ENCODE results near the gene METTL25B.
A peak's percentile ranks its signal among the peaks of the same experiment; 100 is the strongest.

METTL25B gene

GRCh38 chr1:156721131-156721530 lies 7.1 kb upstream of the METTL25B start:
- peaks cover 58% of the 10 kb centered on the region for H3K36me3 ChIP-seq (ENCODE audit: control insufficient read depth, low read length)
- H3K27me3 ChIP-seq (ENCODE audit: control insufficient read depth, low read length) = no peaks in the 10 kb centered on the region
- H3K4me2 ChIP-seq (ENCODE audit: low read length) = no peak overlapping the region
- TF ChIP-seq CTCF (IDR thresholded peaks at IDR 0.05; ENCODE audit: low read depth, low read length, poor library complexity, severe bottlenecking) (no peak), EZH2phosphoT487 (IDR thresholded peaks at IDR 0.05; ENCODE audit: borderline replicate concordance, low read length) (no peak)
- H3F3A ChIP-seq (ENCODE audit: control insufficient read depth, insufficient read depth) = peaks cover 12% of the 10 kb centered on the region
- H3K9me2 ChIP-seq (replicated peaks; ENCODE audit: control insufficient read depth, low read length) = no peaks in the 10 kb centered on the region
- no peak overlapping the region for H3K4me3 ChIP-seq (ENCODE audit: low read length)
- peaks cover 22% of the 10 kb centered on the region for H3K4me1 ChIP-seq (ENCODE audit: control insufficient read depth, low read length)
- H3K79me2 ChIP-seq (ENCODE audit: control insufficient read depth, low read length) = peaks cover 49% of the 10 kb centered on the region
- peaks cover 33% of the 10 kb centered on the region for H4K20me1 ChIP-seq (ENCODE audit: control insufficient read depth, insufficient read depth, low read depth, low read length)
- no peaks in the 10 kb centered on the region for H3K9me3 ChIP-seq (ENCODE audit: control insufficient read depth, insufficient read depth, low read length)
- H3K27ac ChIP-seq (ENCODE audit: low read depth, low read length) = no peak overlapping the region

DNA sequence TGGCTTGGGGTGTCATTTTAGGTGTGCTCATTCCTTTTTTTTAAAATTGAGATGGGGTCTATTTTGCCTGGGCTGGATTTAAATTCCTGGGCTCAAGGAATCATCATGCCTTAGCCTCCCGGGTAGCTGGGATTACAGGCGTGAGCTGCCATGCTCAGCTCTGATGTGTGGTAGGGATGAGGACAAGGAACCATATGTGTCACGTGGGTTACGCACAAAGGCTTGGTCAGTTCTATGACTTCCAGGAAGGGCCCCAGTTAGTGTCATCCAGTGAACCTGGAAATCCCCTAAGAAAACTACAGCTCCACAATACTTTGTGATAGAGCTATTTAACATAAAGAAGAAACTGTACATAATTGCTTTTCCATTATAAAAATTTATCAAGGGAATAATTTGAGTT lies 6.7 kb upstream of the METTL25B start:
- Histone ChIP-seq H3K9me2 (replicated peaks; ENCODE audit: control insufficient read depth, low read length) (no peaks in the 10 kb centered on the region), H3K4me1 (ENCODE audit: control insufficient read depth, low read length) (peaks cover 22% of the 10 kb centered on the region), H3K27me3 (ENCODE audit: control insufficient read depth, low read length) (no peaks in the 10 kb centered on the region), H3F3A (ENCODE audit: control insufficient read depth, insufficient read depth) (peaks cover 13% of the 10 kb centered on the region), H3K4me3 (ENCODE audit: low read length) (no peak overlapping the region), H3K36me3 (ENCODE audit: control insufficient read depth, low read length) (peaks cover 62% of the 10 kb centered on the region), H3K4me2 (ENCODE audit: low read length) (no peak overlapping the region), H4K20me1 (ENCODE audit: control insufficient read depth, insufficient read depth, low read depth, low read length) (peaks cover 34% of the 10 kb centered on the region), H3K9me3 (ENCODE audit: control insufficient read depth, insufficient read depth, low read length) (no peaks in the 10 kb centered on the region), H3K79me2 (ENCODE audit: control insufficient read depth, low read length) (peaks cover 53% of the 10 kb centered on the region), H3K27ac (ENCODE audit: low read depth, low read length) (no peak overlapping the region)
- TF ChIP-seq CTCF (IDR thresholded peaks at IDR 0.05; ENCODE audit: low read depth, low read length, poor library complexity, severe bottlenecking) (no peak), EZH2phosphoT487 (IDR thresholded peaks at IDR 0.05; ENCODE audit: borderline replicate concordance, low read length) (no peak)

DNA sequence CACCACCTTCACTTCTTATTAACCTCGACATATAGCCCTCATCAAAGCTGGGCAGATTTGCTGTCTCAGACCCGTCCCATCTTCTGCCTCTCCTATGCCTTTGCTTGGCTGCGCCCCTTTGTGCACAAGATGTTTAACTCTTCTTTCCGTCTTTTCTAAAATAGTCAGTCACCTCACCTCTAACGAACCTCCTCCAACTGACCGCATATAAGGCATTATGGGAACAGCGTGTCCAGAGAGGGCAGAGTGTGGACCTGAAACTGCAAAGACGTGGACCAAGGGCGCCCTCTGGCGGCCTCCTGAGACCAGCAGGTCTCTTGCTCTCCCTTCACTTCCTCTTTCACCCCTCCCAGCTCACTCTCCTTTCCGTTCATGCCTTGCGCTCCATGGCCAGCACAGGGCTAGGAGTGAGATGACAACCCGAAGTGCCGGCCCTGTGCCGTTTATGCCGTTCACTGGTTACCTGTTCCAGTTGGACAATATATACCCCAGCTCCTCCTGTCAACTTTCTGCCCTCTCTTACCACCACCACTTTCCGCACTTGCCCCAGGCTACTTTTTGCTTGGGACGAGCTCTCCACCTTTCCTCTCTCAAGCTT lies 2.5 kb upstream of the METTL25B start:
- Histone ChIP-seq H3K36me3 (ENCODE audit: control insufficient read depth, low read length) (peaks cover 81% of the 10 kb centered on the region), H3K4me1 (ENCODE audit: control insufficient read depth, low read length) (peaks cover 36% of the 10 kb centered on the region), H3K4me2 (ENCODE audit: low read length) (peak overlapping the region; percentile 91), H3K79me2 (ENCODE audit: control insufficient read depth, low read length) (peaks cover 87% of the 10 kb centered on the region), H3K9me3 (ENCODE audit: control insufficient read depth, insufficient read depth, low read length) (no peaks in the 10 kb centered on the region), H3K9me2 (replicated peaks; ENCODE audit: control insufficient read depth, low read length) (no peaks in the 10 kb centered on the region), H3K27me3 (ENCODE audit: control insufficient read depth, low read length) (no peaks in the 10 kb centered on the region), H3K4me3 (ENCODE audit: low read length) (peak overlapping the region; percentile 97), H3F3A (ENCODE audit: control insufficient read depth, insufficient read depth) (peaks cover 27% of the 10 kb centered on the region), H4K20me1 (ENCODE audit: control insufficient read depth, insufficient read depth, low read depth, low read length) (peaks cover 34% of the 10 kb centered on the region), H3K27ac (ENCODE audit: low read depth, low read length) (peak overlapping the region; percentile 73)
- TF ChIP-seq CTCF (IDR thresholded peaks at IDR 0.05; ENCODE audit: low read depth, low read length, poor library complexity, severe bottlenecking) (peak; percentile 97), EZH2phosphoT487 (IDR thresholded peaks at IDR 0.05; ENCODE audit: borderline replicate concordance, low read length) (no peak)
